Body of pancreas (tissue), 4 donors: Measurements from ENCODE around the gene MAGED4.
"Not testable (repeated sequence)": the region's sequence is repeated elsewhere in the genome, so short reads cannot be mapped to it uniquely, and the experiment has no call there.

ENCODE experiments used
- POLR2A ChIP-seq, 3 donors: fragments of 450-650 bp; IDR thresholded peaks; one replicate each; pipeline ENCODE4 v1.6.1; 2016; ENCODE audit warnings: antibody characterized with exemption in 3 of 3, mild to moderate bottlenecking in 2 of 3
- TF ChIP-seq, protein P1 (sequence below), 7 experiments: fragments of 450-650 bp in 4 of 7; fragments of 200-600 bp in 3 of 7; sonication (generic) in 3 of 7; IDR thresholded peaks; one replicate each; pipeline ENCODE4 v1.5.1; 2016 to 2019; ENCODE audit warnings: antibody characterized with exemption in 7 of 7

DNA sequence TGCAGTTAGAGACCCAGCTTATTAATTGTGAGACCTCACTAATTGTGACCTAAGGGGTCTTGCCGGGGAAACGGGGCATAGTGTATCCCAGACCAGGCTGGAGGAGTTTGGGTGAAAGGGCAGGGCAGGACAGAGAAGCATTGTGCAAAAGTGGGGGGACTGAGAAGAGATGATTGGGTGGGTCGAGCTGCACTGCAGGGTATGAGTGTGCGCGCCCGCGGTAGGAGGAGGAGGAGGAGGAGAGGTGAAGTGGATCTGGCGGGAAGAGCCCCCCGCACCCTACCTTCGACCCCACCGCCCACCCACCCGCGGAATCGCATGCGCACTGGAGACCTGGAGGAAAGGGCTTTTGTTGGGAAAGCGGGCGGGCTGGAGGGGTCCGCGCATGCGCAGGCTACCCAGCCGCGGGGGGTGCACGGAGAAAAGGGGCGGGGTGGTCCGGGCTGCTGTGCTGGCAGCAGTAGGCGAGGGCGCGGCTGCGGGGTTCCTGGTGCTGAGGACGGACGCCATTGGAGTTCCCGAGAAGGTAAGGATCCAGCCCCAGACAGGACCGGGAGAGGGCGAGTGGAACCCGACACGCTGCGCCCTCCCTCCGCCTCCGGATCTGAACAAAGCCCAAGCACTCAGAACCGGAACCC, at the start of gene MAGED4:
- TF ChIP-seq, protein P1, sequence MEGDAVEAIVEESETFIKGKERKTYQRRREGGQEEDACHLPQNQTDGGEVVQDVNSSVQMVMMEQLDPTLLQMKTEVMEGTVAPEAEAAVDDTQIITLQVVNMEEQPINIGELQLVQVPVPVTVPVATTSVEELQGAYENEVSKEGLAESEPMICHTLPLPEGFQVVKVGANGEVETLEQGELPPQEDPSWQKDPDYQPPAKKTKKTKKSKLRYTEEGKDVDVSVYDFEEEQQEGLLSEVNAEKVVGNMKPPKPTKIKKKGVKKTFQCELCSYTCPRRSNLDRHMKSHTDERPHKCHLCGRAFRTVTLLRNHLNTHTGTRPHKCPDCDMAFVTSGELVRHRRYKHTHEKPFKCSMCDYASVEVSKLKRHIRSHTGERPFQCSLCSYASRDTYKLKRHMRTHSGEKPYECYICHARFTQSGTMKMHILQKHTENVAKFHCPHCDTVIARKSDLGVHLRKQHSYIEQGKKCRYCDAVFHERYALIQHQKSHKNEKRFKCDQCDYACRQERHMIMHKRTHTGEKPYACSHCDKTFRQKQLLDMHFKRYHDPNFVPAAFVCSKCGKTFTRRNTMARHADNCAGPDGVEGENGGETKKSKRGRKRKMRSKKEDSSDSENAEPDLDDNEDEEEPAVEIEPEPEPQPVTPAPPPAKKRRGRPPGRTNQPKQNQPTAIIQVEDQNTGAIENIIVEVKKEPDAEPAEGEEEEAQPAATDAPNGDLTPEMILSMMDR (IDR thresholded peaks at IDR 0.05): not testable (repeated sequence)
- TF ChIP-seq POLR2A (IDR thresholded peaks at IDR 0.05): not testable (repeated sequence)
